Thyroid gland (tissue), 4 donors: ENCODE data around the gene WDR64. TPM values are rescaled to one million over a fixed set of nuclear protein-coding genes. Genes with fewer than 3 reads are reported as not detected.

Experiments
- DNase-seq, 2 donors: peaks; one replicate each; pipeline ENCODE4 v3.0.0-alpha.2; 2019
- H3K27ac ChIP-seq, 3 donors: fragments of 200-600 bp; sonication (generic); 1 replicate in 2 of 3; 2 replicates in 1 of 3; pipeline ENCODE4 v1.5.1; 2016 to 2019; ENCODE audit warnings: mild to moderate bottlenecking in 1 of 3, moderate library complexity in 1 of 3
- H3K27me3 ChIP-seq: fragments of 200-600 bp; sonication (generic); one replicate; pipeline ENCODE4 v1.5.1; 2019
- H3K36me3 ChIP-seq, 2 donors: fragments of 200-600 bp; sonication (generic); one replicate each; pipeline ENCODE4 v1.5.1; 2016 to 2019
- H3K4me1 ChIP-seq, 2 donors: fragments of 200-600 bp; sonication (generic); one replicate each; pipeline ENCODE4 v1.5.1; 2017 to 2019
- H3K4me3 ChIP-seq, 3 donors: fragments of 200-600 bp; sonication (generic); replicated peaks in 1 of 3; 1 replicate in 2 of 3; 2 replicates in 1 of 3; pipeline ENCODE4 v1.5.1; 2016; ENCODE audit warnings: mild to moderate bottlenecking in 1 of 3
- H3K9me3 ChIP-seq: fragments of 200-600 bp; sonication (generic); one replicate; pipeline ENCODE4 v1.5.1; 2017
- POLR2A ChIP-seq, 2 donors: fragments of 450-650 bp; IDR thresholded peaks; one replicate each; pipeline ENCODE4 v1.6.1; 2017; ENCODE audit warnings: antibody characterized with exemption in 2 of 2, mild to moderate bottlenecking in 2 of 2, moderate library complexity in 1 of 2
- WGBS, 2 donors: methylation state at CpG; one replicate each; pipeline ENCODE4 v1.1.5; 2017; 5-methylcytosine and 5-hydroxymethylcytosine counted together
- intact Hi-C: fragments of 100-400 bp; cut with DNase I; formaldehyde crosslinking; loops from one replicate; pipeline ENCODE4 v1.15.1; 2023
- total RNA-seq, 4 donors: library from RNA; depleted of rRNA; stranded (reverse); fragments of >200 nt; gene quantifications; one replicate each; pipeline ENCODE4 v1.2.3, GENCODE V29; 2016
- TF ChIP-seq, protein P1 (sequence below), 6 experiments: fragments of 200-600 bp in 3 of 6; fragments of 450-650 bp in 3 of 6; sonication (generic) in 3 of 6; IDR thresholded peaks; one replicate each; pipeline ENCODE4 v1.5.1; 2016 to 2019; ENCODE audit warnings: antibody characterized with exemption in 6 of 6, mild to moderate bottlenecking in 2 of 6, inconsistent platforms in 1 of 6, moderate library complexity in 1 of 6

WDR64 gene
- total RNA-seq, 4 donors from 2014 or later: not detected

DNA sequence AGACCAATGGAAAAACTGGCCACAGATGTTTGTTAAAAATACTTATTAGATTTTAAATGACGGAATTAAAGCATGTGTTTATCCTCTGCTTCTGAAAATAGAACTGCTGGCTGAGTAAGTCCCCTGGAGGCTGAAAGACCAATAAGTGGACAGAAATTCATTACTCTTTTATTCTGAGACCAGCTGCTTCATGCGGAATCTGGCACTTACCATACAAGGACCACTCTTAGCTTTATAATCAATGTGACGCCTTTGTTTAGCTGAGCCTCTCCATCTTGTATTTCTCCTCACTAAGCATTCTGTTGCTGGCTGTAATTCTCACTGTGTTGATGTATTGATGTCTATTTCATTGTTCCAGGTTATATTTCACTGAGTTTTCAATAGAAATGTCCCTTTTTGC lies 189.6 kb downstream of the WDR64 start:
- intact Hi-C loops: no loop called here
- H3K4me3 ChIP-seq: no peak overlapping the region
- H3K27me3 ChIP-seq: no peaks in the 10 kb centered on the region
- WGBS, 2 donors: 79 to 86% methylated on average over 3 of the region's 3 CpGs
- no peaks in the 10 kb centered on the region for H3K9me3 ChIP-seq
- H3K4me1 ChIP-seq: no peaks in the 10 kb centered on the region
- no peaks in the 10 kb centered on the region for H3K36me3 ChIP-seq
- H3K27ac ChIP-seq: no peak overlapping the region
- DNase-seq: no peak
- no peak for TF ChIP-seq POLR2A (IDR thresholded peaks at IDR 0.05)

DNA sequence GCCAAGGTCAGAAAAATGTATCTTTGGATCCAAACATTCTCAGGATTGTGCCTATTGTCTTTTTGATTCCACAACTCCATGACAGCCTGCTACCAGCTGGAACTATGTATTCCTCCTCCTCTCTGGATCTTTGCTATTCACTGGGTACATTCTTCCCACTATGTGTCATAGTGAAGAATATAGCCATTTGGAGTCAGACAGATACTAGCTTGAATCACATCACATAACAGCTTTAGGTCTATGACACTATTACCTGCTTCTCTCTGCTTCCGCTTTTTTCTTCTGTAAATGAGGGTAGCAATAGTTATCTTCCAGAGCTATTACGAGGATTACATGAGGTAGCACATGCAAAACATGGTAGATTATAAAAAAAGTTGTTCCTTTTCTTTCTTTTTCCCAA lies 190.5 kb downstream of the WDR64 start:
- Histone ChIP-seq H3K27me3 (no peaks in the 10 kb centered on the region), H3K4me3 (no peak overlapping the region), H3K9me3 (no peaks in the 10 kb centered on the region), H3K27ac (no peak overlapping the region), H3K4me1 (peaks cover 4 to 6% of the 10 kb centered on the region in 2 donors), H3K36me3 (no peaks in the 10 kb centered on the region)
- TF ChIP-seq POLR2A (IDR thresholded peaks at IDR 0.05): no peak
- TF ChIP-seq, protein P1, sequence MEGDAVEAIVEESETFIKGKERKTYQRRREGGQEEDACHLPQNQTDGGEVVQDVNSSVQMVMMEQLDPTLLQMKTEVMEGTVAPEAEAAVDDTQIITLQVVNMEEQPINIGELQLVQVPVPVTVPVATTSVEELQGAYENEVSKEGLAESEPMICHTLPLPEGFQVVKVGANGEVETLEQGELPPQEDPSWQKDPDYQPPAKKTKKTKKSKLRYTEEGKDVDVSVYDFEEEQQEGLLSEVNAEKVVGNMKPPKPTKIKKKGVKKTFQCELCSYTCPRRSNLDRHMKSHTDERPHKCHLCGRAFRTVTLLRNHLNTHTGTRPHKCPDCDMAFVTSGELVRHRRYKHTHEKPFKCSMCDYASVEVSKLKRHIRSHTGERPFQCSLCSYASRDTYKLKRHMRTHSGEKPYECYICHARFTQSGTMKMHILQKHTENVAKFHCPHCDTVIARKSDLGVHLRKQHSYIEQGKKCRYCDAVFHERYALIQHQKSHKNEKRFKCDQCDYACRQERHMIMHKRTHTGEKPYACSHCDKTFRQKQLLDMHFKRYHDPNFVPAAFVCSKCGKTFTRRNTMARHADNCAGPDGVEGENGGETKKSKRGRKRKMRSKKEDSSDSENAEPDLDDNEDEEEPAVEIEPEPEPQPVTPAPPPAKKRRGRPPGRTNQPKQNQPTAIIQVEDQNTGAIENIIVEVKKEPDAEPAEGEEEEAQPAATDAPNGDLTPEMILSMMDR (IDR thresholded peaks at IDR 0.05): no peak
- WGBS, 2 donors: 91 to 95% methylated on average over 2 of the region's 2 CpGs
- intact Hi-C loops: no loop called here
- DNase-seq: no peak

DNA sequence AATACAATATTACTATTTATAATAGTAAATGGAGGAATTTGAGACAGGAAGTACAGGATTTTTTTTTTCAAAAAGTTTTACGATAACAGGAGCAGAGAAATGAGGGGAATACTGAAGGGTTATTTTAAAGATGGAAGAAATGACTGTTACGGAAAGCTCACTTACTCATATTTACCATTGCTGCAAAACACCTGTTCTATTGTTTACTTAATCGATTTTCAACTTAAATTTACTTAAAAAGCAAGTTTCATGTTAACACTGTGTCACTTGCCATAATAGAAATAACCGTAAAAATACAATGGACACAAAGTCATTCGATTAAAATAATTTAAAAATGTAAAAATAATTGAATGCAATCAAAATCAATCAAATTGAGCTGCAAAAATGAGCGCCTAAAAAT lies 192.5 kb downstream of the WDR64 start:
- H3K36me3 ChIP-seq: no peaks in the 10 kb centered on the region
- TF ChIP-seq, protein P1 (IDR thresholded peaks at IDR 0.05): no peak
- no peak for TF ChIP-seq POLR2A (IDR thresholded peaks at IDR 0.05)
- H3K4me3 ChIP-seq: no peak overlapping the region
- no peaks in the 10 kb centered on the region for H3K9me3 ChIP-seq
- intact Hi-C loops: no loop called here
- no peak for DNase-seq
- no peaks in the 10 kb centered on the region for H3K27me3 ChIP-seq
- H3K27ac ChIP-seq: no peak overlapping the region
- 84 to 87% methylated on average over 6 of the region's 6 CpGs for WGBS, 2 donors
- peaks cover 9 to 12% of the 10 kb centered on the region in 2 donors for H3K4me1 ChIP-seq

DNA sequence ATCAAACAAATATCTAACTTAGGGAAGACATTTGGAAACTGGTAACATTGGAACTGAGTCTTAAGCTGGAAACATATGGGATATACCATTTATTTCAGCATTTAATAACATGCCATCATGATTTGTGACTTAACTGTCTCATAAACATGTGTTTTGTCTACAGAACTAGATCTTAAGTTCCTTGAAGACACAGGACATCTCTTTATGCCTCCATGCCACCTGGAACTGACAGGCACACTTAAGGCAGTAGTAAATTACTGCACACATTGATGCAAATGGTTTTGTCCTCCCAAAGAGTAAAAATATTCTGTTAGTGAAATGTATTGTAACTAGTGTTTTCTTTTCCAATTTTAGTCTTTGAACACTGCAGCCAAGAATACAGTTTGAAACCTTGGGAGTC lies 194.3 kb downstream of the WDR64 start:
- DNase-seq: no peak
- Histone ChIP-seq H3K9me3 (no peaks in the 10 kb centered on the region), H3K27ac (no peak overlapping the region), H3K27me3 (no peaks in the 10 kb centered on the region), H3K4me3 (no peak overlapping the region), H3K36me3 (no peaks in the 10 kb centered on the region), H3K4me1 (peaks cover 9 to 12% of the 10 kb centered on the region in 2 donors)
- TF ChIP-seq, protein P1 (IDR thresholded peaks at IDR 0.05): no peak
- TF ChIP-seq POLR2A (IDR thresholded peaks at IDR 0.05): no peak
- intact Hi-C loops: no loop called here

DNA sequence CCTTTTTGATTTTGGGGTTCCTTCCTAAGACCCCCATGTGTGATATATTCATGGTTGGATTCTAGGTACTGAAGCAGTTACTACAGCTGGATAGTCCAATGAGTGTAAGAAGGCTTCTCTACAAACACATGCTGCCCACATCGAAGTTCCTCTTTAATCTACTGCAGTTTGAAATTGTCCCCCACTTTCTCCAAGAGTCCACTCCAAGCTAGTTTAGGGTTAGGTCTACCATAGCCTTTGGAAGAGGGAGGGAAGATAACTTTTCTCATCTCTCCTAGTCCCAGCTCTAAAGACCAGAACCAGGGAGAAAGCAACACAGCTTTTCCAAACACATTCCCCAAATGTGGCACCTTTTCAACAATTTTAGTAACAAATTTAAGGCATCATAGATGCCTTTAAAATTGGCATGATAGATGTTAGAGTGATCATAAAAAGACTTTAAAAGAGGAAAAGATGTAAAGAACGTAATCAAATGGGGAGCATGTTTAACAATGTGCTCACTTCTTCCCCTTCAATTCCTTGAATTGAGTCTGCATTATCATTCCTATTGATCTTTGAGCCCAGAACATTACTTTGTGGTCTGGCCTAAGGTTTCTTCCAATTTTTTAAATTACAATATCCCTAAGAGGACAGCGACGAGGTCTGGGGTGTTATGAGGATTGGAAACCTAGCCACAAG lies 194.9 kb downstream of the WDR64 start:
- intact Hi-C loops: no loop called here
- DNase-seq: no peak
- Histone ChIP-seq H3K4me3 (peak overlapping the region in 2 of 3 donors; percentile 67 to 91), H3K36me3 (no peaks in the 10 kb centered on the region), H3K27me3 (no peaks in the 10 kb centered on the region), H3K9me3 (no peaks in the 10 kb centered on the region), H3K27ac (peak overlapping the region; percentile 95 to 99 (median 98)), H3K4me1 (peaks cover 9 to 12% of the 10 kb centered on the region in 2 donors)
- TF ChIP-seq, protein P1 (IDR thresholded peaks at IDR 0.05): no peak
- TF ChIP-seq POLR2A (IDR thresholded peaks at IDR 0.05): no peak
- WGBS, 2 donors: 72 to 83% methylated on average over 4 of the region's 4 CpGs
